Loucy (cell line): ENCODE results near the gene PJA2.

ENCODE experiments used
- H2AFZ ChIP-seq: fragments of 200-600 bp; sonication (generic); 2 replicates; pipeline ENCODE4 v1.6.0; 2016; ENCODE audit warnings: antibody characterized with exemption, mild to moderate bottlenecking, low read length, moderate library complexity
- H3F3A ChIP-seq: fragments of 200-600 bp; 2 replicates; pipeline ENCODE4 v1.6.0; 2016; ENCODE audit warnings: antibody characterized with exemption, low read depth, mild to moderate bottlenecking
- H3K27me3 ChIP-seq: fragments of 200-600 bp; sonication (generic); 2 replicates; pipeline ENCODE4 v1.6.1; 2014; ENCODE audit warnings: low read length, mild to moderate bottlenecking; ENCODE audit not compliant: insufficient read depth, poor library complexity, severe bottlenecking
- H3K36me3 ChIP-seq: fragments of 200-600 bp; sonication (generic); 2 replicates; pipeline ENCODE4 v1.6.1; 2016; ENCODE audit warnings: low read length; ENCODE audit not compliant: insufficient read depth
- H3K4me1 ChIP-seq: fragments of 200-600 bp; sonication (generic); 2 replicates; pipeline ENCODE4 v1.5.1; 2014; ENCODE audit warnings: low read length, mild to moderate bottlenecking; ENCODE audit not compliant: insufficient read depth, poor library complexity, severe bottlenecking
- H3K4me2 ChIP-seq: fragments of 200-600 bp; sonication (generic); 2 replicates; pipeline ENCODE4 v1.6.0; 2014; ENCODE audit warnings: antibody characterized with exemption, low read length, low read depth, mild to moderate bottlenecking; ENCODE audit not compliant: poor library complexity, severe bottlenecking
- H3K4me3 ChIP-seq: fragments of 200-600 bp; sonication (generic); 2 replicates; pipeline ENCODE4 v1.5.1; 2014; ENCODE audit warnings: low read length, mild to moderate bottlenecking, mixed read lengths; ENCODE audit not compliant: poor library complexity, severe bottlenecking
- H3K79me2 ChIP-seq: fragments of 200-600 bp; sonication (generic); 2 replicates; pipeline ENCODE4 v1.6.1; 2014; ENCODE audit warnings: low read length; ENCODE audit not compliant: insufficient read depth
- H3K9ac ChIP-seq: fragments of 200-600 bp; sonication (generic); 2 replicates; pipeline ENCODE4 v1.6.0; 2014; ENCODE audit warnings: mild to moderate bottlenecking, low read depth, low read length, moderate library complexity; ENCODE audit not compliant: poor library complexity, severe bottlenecking
- H3K9me2 ChIP-seq: fragments of 200-600 bp; sonication (generic); replicated peaks from 2 replicates; pipeline ENCODE4 v1.6.1; 2016; ENCODE audit warnings: low read depth, low read length, mixed read lengths
- H3K9me3 ChIP-seq: fragments of 200-600 bp; sonication (generic); 2 replicates; pipeline ENCODE4 v1.6.1; 2014; ENCODE audit warnings: mild to moderate bottlenecking, antibody characterized with exemption, low read length, low read depth; ENCODE audit not compliant: insufficient read depth
- H4K20me1 ChIP-seq: fragments of 200-600 bp; sonication (generic); 2 replicates; pipeline ENCODE4 v1.6.0; 2014; ENCODE audit warnings: antibody characterized with exemption, low read length, mild to moderate bottlenecking; ENCODE audit not compliant: insufficient read depth, poor library complexity, severe bottlenecking
- CTCF ChIP-seq: fragments of 200-600 bp; sonication (generic); conservative IDR thresholded peaks from 2 replicates; pipeline ENCODE4 v1.5.1; 2014; ENCODE audit warnings: mild to moderate bottlenecking, antibody characterized with exemption, low read length
- EZH2phosphoT487 ChIP-seq: fragments of 200-600 bp; IDR thresholded peaks from 2 replicates; pipeline ENCODE4 v1.6.1; 2018; ENCODE audit warnings: antibody characterized with exemption, mild to moderate bottlenecking, moderate library complexity, borderline replicate concordance

Gene PJA2

GRCh38 chr5:109300367-109300766 is 109.4 kb downstream of the PJA2 start:
- Histone ChIP-seq H3K4me1 (no peaks in the 10 kb centered on the region), H3K9me3 (no peaks in the 10 kb centered on the region), H3K27me3 (no peaks in the 10 kb centered on the region), H3K4me2 (no peak overlapping the region), H3F3A (no peaks in the 10 kb centered on the region), H3K9me2 (no peaks in the 10 kb centered on the region), H3K79me2 (no peaks in the 10 kb centered on the region), H2AFZ (no peak overlapping the region), H4K20me1 (no peaks in the 10 kb centered on the region), H3K4me3 (no peak overlapping the region), H3K36me3 (no peaks in the 10 kb centered on the region), H3K9ac (no peak overlapping the region)
- no peak for TF ChIP-seq EZH2phosphoT487

- no peaks in the 10 kb centered on the region for H3F3A ChIP-seq
- H3K9me2 ChIP-seq: no peaks in the 10 kb centered on the region
- no peaks in the 10 kb centered on the region for H3K4me1 ChIP-seq
- H4K20me1 ChIP-seq: no peaks in the 10 kb centered on the region
- H3K4me3 ChIP-seq: no peak overlapping the region
- no peaks in the 10 kb centered on the region for H3K36me3 ChIP-seq
- H3K79me2 ChIP-seq: no peaks in the 10 kb centered on the region
- no peaks in the 10 kb centered on the region for H3K27me3 ChIP-seq
- no peak overlapping the region for H3K9ac ChIP-seq
- H3K9me3 ChIP-seq: no peaks in the 10 kb centered on the region
- H2AFZ ChIP-seq: no peak overlapping the region
- no peak overlapping the region for H3K4me2 ChIP-seq
- TF ChIP-seq EZH2phosphoT487 (no peak), CTCF (no peak)
Measured at GRCh38 chr5:109299557-109299956, 110.2 kb downstream of the PJA2 start.

DNA sequence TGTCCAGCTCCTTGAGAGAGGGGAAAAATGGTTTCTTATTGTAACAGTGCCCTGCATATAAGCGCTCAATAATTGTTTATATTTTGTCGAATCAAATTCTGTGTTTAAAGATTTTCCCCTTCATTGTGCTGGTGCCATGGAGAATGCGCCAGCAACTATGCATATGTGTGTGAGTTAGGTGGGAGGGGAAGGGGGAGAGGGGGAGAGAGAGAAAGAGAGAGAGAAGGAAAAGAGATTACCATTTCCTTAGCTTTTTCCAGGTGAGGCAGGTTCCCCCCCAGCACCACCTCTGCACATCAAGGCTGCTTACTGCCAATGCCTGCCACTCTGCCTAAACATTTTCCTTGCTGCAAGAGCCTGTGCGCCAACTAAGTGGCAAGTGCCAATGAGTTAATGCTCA is 111.0 kb downstream of the PJA2 start:
- no peaks in the 10 kb centered on the region for H3F3A ChIP-seq
- no peak overlapping the region for H2AFZ ChIP-seq
- TF ChIP-seq EZH2phosphoT487 (no peak), CTCF (no peak)
- no peaks in the 10 kb centered on the region for H4K20me1 ChIP-seq
- H3K4me2 ChIP-seq: no peak overlapping the region
- no peak overlapping the region for H3K9ac ChIP-seq
- no peaks in the 10 kb centered on the region for H3K27me3 ChIP-seq
- H3K36me3 ChIP-seq: no peaks in the 10 kb centered on the region
- H3K4me1 ChIP-seq: no peaks in the 10 kb centered on the region
- no peaks in the 10 kb centered on the region for H3K9me3 ChIP-seq
- H3K4me3 ChIP-seq: no peak overlapping the region
- H3K9me2 ChIP-seq: no peaks in the 10 kb centered on the region
- no peaks in the 10 kb centered on the region for H3K79me2 ChIP-seq

DNA sequence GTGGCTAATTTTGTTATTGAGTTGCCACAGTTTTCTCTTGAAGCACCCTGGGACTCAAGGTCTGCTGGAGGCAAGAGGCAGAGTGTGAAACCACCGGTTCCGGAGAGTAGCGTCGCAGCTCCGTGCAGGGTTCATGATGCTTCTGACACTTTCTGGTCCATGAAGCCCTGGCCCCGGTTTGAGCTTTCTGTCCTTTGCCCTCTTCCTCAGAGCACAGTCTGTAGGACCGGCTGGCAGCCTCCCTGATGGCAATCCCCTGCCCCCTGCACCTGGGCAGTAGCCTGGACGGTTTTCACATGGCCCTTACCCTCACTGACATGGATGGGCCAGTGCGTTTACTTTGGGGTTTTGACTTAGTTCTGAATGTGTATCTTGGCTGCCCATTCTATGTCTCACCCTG is 111.9 kb downstream of the PJA2 start:
- no peak overlapping the region for H3K4me2 ChIP-seq

More for the DNA sequence above, 111.9 kb downstream of the PJA2 start:
- Histone ChIP-seq H3K36me3 (no peaks in the 10 kb centered on the region), H3K79me2 (no peaks in the 10 kb centered on the region), H3F3A (no peaks in the 10 kb centered on the region), H3K4me3 (no peak overlapping the region), H4K20me1 (no peaks in the 10 kb centered on the region), H2AFZ (no peak overlapping the region), H3K27me3 (no peaks in the 10 kb centered on the region), H3K9me2 (no peaks in the 10 kb centered on the region), H3K9me3 (no peaks in the 10 kb centered on the region), H3K9ac (no peak overlapping the region), H3K4me1 (no peaks in the 10 kb centered on the region)
- TF ChIP-seq EZH2phosphoT487 (no peak), CTCF (no peak)
